ENCODE data around the gene DMD.
"Not testable (repeated sequence)": the region's sequence is repeated elsewhere in the genome, so short reads cannot be mapped to it uniquely, and the experiment has no call there.

Gene DMD

GRCh38 chrX:31521941-31522340, 1689.4 kb downstream of the DMD start:
- no peak for DNase-seq (ENCODE audit: low spot score)

DNA sequence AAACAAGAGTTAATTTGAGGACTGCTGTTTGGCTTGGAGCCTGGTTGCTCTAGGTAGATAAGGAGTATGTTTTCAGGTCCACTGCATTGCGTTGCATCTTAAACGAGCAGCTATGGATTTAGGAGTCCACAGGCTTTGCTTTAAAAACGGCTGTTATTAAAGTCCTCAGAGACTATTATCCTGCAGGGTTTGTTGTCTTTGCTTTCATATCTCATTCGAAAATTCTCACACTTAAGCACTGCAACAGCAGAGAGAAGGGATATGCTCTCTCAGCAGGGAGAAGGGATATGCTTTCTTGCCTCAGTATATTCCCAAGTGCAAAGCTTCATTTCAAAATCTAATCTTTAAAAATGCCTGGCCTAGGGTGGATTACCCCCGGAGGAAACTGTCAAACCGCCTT, 1694.8 kb downstream of the DMD start:
- DNase-seq (ENCODE audit: low spot score) = no peak

DNA sequence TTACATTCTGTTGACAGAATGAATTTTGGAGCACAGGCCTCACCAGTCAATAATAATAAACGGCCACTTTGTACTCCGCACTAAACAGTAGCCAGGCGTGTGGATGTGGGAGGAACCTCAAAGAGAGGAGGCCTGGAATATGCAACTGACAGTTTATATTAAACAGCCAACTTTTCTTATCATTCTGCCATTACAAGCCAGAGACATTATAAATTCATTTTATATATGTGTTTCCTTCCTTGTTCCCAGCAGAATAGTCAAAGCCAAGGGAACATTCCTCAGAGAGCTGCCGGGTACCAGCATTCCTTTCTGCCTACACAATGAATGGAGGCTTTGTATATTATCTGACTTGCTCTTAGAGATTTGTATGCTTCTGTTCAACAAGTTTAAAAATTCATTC, 1703.0 kb downstream of the DMD start:
- DNase-seq (ENCODE audit: low spot score) = no peak

- no peak for DNase-seq (ENCODE audit: low spot score)
Measured at GRCh38 chrX:31506928-31507327, 1704.4 kb downstream of the DMD start.

- no peak for DNase-seq (ENCODE audit: low spot score)
Measured at GRCh38 chrX:31506360-31506759, 1705.0 kb downstream of the DMD start.

DNA sequence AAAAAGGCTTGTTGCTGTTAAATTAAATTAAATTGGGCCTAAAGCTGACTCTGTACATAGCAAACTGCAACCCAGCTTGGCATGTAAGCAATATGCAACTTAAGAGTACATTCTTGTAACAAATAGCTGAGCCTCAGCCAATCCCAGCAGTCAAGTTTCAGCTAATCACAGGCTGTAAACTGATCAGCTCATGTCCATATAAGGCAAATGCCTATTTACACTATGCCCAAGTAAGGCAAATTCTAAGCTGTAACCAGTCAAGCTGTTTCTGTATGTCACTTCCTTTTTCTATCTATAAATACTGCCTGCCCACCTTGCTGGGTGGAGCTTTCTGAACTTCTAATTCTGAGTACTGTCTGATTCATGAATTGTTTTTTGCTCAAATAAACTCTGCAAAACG, 1710.4 kb downstream of the DMD start:
- DNase-seq (ENCODE audit: low spot score) = peak; percentile 8

- DNase-seq (ENCODE audit: low spot score) = no peak
Measured at GRCh38 chrX:31499109-31499508, 1712.2 kb downstream of the DMD start.

GRCh38 chrX:31497086-31497485, 1714.3 kb downstream of the DMD start:
- no peak for DNase-seq (ENCODE audit: low spot score)

- DNase-seq (ENCODE audit: low spot score) = no peak
Measured at GRCh38 chrX:31487951-31488350, 1723.4 kb downstream of the DMD start.

GRCh38 chrX:31483336-31483735, 1728.0 kb downstream of the DMD start:
- DNase-seq (ENCODE audit: low spot score) = no peak

- no peak for DNase-seq (ENCODE audit: low spot score)
Measured at GRCh38 chrX:31480696-31481095, 1730.7 kb downstream of the DMD start.

DNA sequence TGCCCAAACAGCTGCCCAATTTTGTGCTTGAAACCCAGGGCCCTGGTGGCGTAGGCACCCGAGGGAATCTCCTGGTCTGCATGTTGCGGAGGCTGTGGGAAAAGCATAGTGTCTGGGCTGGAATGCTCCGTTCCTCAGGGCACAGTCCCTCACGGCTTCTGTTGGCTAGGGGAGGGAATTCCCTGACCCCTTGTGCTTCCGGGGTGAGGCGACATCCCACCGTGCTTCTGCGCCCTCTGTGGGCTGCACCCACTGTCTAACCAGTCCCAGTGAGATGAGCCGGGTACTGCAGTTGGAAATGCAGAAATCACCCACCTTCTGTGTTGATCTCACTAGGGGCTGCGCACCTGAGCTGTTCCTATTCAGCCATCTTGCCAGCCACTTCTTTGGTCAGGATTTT, 1740.1 kb downstream of the DMD start:
- no peak for DNase-seq (ENCODE audit: low spot score)

- DNase-seq (ENCODE audit: low spot score) = not testable (repeated sequence)
Measured at GRCh38 chrX:31470753-31471152, 1740.6 kb downstream of the DMD start.

DNA sequence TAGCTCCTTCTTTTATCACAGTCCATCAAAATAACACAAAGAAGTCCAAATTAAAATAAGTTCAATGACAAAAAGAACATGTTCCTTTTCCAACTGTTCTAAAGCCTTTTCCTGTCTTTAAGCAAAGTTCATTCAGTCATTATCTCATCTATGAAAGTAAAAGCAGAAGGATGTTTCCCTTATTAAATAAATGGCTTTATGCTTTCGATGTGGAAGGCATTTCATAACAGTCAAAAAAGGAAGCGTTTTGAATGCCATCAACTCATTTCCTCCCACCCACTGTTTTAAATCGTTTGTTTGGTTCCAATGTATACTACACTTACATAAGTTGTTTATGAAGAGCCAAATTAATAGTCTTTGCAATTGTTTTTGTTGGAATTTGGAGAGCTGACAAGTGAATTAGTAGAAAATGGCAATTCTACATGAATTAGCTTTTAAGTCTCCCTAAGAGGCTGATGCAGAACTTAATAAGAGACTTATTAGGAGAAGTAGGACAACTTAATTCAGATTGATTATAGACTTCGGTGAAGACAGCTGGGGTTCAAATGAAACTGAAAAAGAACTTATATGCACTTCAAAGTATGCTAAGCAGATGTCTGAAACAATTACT, 1746.9 kb downstream of the DMD start:
- no peak for DNase-seq (ENCODE audit: low spot score)

DNA sequence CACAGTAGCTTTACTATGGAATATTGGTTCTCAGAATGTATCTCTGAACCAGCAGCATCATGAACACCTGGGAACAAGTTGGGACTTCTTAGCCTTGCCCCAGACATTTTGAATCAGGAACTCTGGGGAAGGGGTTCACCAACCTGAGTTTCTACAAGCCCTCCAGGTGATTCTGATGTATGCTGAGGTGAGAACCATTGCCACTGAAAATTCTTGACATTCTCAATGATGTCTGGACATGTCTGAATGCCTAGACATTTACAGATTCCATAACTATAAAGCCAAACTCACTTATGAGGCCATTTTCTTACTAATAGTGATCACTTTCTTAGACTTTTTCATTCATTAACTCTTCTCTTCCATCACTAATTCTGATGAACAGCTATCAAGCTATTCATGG, 1750.1 kb downstream of the DMD start:
- no peak for DNase-seq (ENCODE audit: low spot score)

DNA sequence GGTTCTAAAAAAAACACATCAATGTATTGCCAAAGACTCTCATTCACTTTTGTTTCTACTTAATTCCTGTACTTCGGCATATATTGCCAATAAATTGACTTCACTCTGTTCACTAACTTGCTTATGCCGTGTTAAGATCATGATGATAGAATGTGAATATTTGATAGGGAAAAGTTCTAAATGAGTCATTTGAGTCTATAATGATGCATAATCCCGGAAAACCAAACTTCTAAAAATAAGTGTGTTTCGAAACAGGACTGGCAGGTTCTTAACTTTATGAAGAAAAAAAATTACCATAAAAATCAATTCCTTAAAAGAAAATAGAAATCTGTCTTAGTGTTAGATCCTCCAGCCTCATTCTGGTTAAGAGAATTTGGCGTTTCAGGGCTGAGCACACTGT, 1752.0 kb downstream of the DMD start:
- DNase-seq (ENCODE audit: low spot score) = no peak

GRCh38 chrX:31449965-31450364, 1761.4 kb downstream of the DMD start:
- DNase-seq (ENCODE audit: low spot score) = no peak

DNA sequence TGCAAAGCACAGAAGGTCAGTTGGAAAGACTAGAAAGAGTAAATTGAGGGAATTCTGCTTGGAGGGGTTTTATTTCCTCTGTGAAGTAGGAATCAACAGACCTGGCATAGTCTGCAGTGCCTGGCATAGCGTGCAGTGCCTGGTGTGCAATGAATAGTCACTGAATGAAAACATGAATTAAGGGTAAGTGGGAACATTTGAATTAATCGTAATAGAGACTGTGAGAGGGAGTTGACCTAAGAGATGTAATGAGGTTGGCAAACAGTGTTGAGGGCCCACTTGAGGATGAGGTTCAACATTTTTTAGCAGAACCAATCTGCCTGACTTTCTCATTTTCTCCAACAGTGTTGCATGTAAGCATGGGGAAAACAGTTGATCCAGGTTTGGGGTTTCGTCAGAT, 1762.3 kb downstream of the DMD start:
- DNase-seq (ENCODE audit: low spot score) = no peak

DNA sequence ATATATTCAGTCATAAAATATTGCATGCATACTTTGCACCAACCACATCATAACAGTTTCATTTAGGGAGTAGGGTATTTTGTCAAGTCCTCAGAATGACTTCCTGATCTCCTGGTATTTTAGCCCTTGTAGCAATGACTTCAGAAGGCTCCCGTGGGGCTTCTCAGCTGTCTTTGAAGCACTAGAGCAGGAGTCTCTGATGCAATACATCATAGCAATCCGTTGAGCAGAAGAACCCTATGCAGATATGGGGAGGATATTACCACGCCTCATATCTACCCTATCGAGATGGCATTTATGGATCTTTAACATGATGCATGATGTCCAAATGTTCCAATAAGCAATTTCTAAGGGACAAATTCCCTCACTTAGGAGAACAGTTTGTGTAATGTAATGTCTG, 1765.8 kb downstream of the DMD start:
- DNase-seq (ENCODE audit: low spot score) = no peak

DNA sequence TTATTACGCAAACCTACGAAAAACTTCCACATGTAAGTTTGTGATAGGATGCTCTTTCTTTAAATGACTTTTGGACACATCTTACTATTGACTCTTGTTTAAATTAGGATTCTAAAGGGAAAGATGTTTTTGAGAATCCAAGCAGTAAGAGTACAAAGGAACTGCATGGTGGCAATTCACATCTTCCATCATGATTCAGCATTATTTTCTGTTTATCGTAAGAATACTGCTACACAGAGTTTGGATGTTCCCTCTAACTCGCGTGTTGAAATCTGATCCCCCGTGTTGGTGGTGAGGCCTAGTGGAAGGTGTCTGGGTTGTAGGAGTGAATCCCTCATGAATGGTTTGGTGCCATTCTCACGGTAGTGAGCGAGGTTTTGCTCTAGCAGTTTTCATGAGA, 1767.7 kb downstream of the DMD start:
- no peak for DNase-seq (ENCODE audit: low spot score)

DNA sequence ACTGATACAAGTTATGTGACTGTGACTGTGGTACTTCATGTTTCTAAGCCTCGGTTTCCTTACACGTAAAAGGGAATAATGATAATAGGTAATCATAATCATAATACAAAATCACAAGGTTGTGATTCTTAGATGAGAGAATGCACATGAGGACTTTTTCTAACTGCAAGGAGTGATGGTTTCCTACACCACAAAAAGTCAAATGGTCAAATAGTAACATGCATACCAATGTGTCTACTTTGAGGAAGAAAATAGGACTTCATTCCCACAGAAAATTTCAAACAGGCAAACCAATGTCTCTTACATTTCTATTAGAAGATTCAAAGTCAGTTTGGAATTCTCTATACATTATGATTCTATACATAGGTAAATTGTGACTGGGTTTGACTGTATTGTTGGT, 1770.8 kb downstream of the DMD start:
- DNase-seq (ENCODE audit: low spot score) = no peak

GRCh38 chrX:31436424-31436823, 1774.9 kb downstream of the DMD start:
- DNase-seq (ENCODE audit: low spot score) = no peak

- DNase-seq (ENCODE audit: low spot score) = no peak
Measured at GRCh38 chrX:31435592-31435991, 1775.8 kb downstream of the DMD start.

DNA sequence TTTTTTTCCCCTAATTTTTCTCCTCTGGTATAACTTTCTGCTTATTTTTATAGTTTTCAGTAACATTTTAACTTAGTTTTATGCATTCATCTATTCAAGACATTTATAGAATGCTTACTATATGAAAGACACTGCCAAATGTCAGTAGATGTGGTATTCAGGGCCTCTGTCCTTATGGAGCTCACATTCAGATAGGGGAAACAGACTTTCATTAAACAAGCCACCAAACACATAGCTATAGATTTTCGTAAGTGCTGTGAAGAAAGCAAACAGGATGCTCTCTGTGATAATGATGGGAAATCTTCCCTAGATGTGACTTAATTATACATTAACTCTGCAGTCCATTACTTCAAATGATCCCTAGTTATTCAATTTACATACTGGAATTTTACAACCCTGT, 1777.5 kb downstream of the DMD start:
- DNase-seq (ENCODE audit: low spot score) = no peak

- DNase-seq (ENCODE audit: low spot score) = no peak
Measured at GRCh38 chrX:31429915-31430314, 1781.4 kb downstream of the DMD start.
